ENCODE results near the gene FSHR.

Gene FSHR

DNA sequence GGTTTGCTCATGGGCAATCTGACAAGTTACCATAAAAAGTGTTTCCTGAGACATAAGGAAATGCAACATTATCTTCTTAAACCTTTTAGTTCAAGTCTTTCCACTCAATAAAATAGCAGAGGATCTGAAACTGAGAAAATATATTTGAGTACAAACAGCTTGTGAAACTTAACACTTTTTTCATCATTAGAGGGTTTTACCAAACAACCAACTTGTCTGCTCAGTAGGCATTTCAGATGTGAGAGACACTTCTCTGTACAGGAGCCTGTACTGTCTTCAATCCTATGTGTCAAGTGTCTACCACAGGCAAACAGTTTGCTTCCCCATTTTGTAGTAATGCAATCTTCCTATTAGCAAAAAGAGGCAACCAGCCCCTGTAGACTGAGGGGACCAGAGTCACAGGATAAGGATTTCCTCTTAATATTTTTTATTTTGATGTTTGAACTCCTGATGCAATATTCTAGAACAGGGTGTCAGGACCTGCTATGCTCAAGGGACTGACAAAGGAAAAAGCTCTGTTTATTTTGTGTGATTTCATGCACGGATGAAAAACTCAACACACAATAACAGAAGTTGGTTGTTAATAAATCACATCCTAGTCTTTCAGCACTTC is 239.7 kb downstream of the FSHR start:
- DNase-seq (ENCODE audit: low read depth, low spot score): no peak
